GM12891 (cell line): Measurements from ENCODE around the gene NDUFS7.
A peak's percentile ranks its signal among the peaks of the same experiment; 100 is the strongest.
"Not testable (repeated sequence)": the region's sequence is repeated elsewhere in the genome, so short reads cannot be mapped to it uniquely, and the experiment has no call there.

Experiments
- DNase-seq: peaks from one replicate; pipeline ENCODE4 v3.0.0; 2011; ENCODE audit warnings: low spot score; ENCODE audit not compliant: insufficient read length
- FAIRE-seq: peaks from 2 replicates; lab custom pipeline; 2011; peaks lifted over from hg19 to GRCh38; lab: Jason Lieb, UNC
- PAX5 ChIP-seq: IDR thresholded peaks from 2 replicates; pipeline ENCODE4 v1.6.1; 2011; ENCODE audit warnings: low read length, moderate library complexity, mild to moderate bottlenecking; ENCODE audit not compliant: insufficient read depth, severe bottlenecking
- POLR2A ChIP-seq: IDR thresholded peaks from 2 replicates; pipeline ENCODE4 v1.6.1; 2011; ENCODE audit warnings: low read depth, low read length, control low read depth
- POLR2AphosphoS5 ChIP-seq: IDR thresholded peaks from 2 replicates; pipeline ENCODE4 v1.6.1; 2011; ENCODE audit warnings: low read depth, low read length, control low read depth
- POU2F2 ChIP-seq: IDR thresholded peaks from 2 replicates; pipeline ENCODE4 v1.6.1; 2011; ENCODE audit warnings: low read depth, mild to moderate bottlenecking, control low read depth, low read length, moderate library complexity
- SPI1 ChIP-seq: IDR thresholded peaks from 2 replicates; pipeline ENCODE4 v1.6.1; 2011; ENCODE audit warnings: low read depth, low read length, control low read depth
- TAF1 ChIP-seq: IDR thresholded peaks from 2 replicates; pipeline ENCODE4 v1.6.1; 2011; ENCODE audit warnings: low read depth, low read length, control low read depth

The NDUFS7 gene

GRCh38 chr19:1416014-1416841 is 32.5 kb downstream of the NDUFS7 start:
- TF ChIP-seq POLR2AphosphoS5 (0 out of 2 replicates have a peak, but pooled peaks have one; percentile 1), PAX5 (no peak)
- FAIRE-seq, result no peak

GRCh38 chr19:1417145-1417544 is 33.4 kb downstream of the NDUFS7 start:
- TF ChIP-seq POU2F2 (0 out of 2 replicates have a peak, but pooled peaks have one; percentile 27), TAF1 (no peak), PAX5 (no peak), POLR2A (no peak), SPI1 (no peak), POLR2AphosphoS5 (peak; percentile 54; the same call in 1 of the 2 replicates)
- DNase-seq, result no peak
- no peak for FAIRE-seq

More at GRCh38 chr19:1416014-1416841, 32.5 kb downstream of the NDUFS7 start:
- no peak for DNase-seq

GRCh38 chr19:1417681-1418495 is 34.2 kb downstream of the NDUFS7 start:
- DNase-seq (no peak), FAIRE-seq (no peak)
- TF ChIP-seq POLR2AphosphoS5, result 0 out of 2 replicates have a peak, but pooled peaks have one; percentile 5
- no peak for TF ChIP-seq TAF1

- no peak for DNase-seq
- no peak for FAIRE-seq
- TF ChIP-seq SPI1 (no peak), PAX5 (no peak), POLR2AphosphoS5 (no peak), POLR2A (no peak)
These were observed 34.7 kb downstream of the NDUFS7 start for GRCh38 chr19:1418496-1418775.

- TF ChIP-seq POLR2A (no peak), POU2F2 (no peak), POLR2AphosphoS5 (no peak), TAF1 (no peak), SPI1 (no peak), PAX5 (no peak)
- FAIRE-seq (no peak), DNase-seq (no peak)
These were observed 35.4 kb downstream of the NDUFS7 start for GRCh38 chr19:1418951-1419738.

GRCh38 chr19:1420085-1420484 is 36.4 kb downstream of the NDUFS7 start:
- DNase-seq, FAIRE-seq: not testable (repeated sequence)

- DNase-seq (no peak), FAIRE-seq (no peak)
- TF ChIP-seq POLR2AphosphoS5 (no peak), POLR2A (no peak), SPI1 (no peak), TAF1 (no peak), PAX5 (no peak), POU2F2 (no peak)
These were observed 36.9 kb downstream of the NDUFS7 start for GRCh38 chr19:1420590-1420989.

- TF ChIP-seq POU2F2 (no peak), POLR2AphosphoS5 (no peak), POLR2A (0 out of 2 replicates have a peak, but pooled peaks have one; percentile 11), SPI1 (no peak), PAX5 (no peak), TAF1 (no peak)
- DNase-seq, result no peak
- no peak for FAIRE-seq
These were observed 37.7 kb downstream of the NDUFS7 start for GRCh38 chr19:1421218-1421957.

GRCh38 chr19:1421958-1422305 is 38.2 kb downstream of the NDUFS7 start:
- DNase-seq (no peak), FAIRE-seq (no peak)
- TF ChIP-seq POLR2A (no peak), TAF1 (no peak), POU2F2 (no peak), POLR2AphosphoS5 (no peak), SPI1 (no peak), PAX5 (no peak)

- DNase-seq, result no peak
- TF ChIP-seq TAF1, result no peak
- no peak for FAIRE-seq
These were observed 38.7 kb downstream of the NDUFS7 start for GRCh38 chr19:1422360-1422759.
